ENCODE data around the gene BCAR3.

Gene BCAR3

GRCh38 chr1:93532780-93533378, 148.8 kb downstream of the BCAR3 start:
- no peak for DNase-seq

GRCh38 chr1:93531193-93531592, 150.4 kb downstream of the BCAR3 start:
- DNase-seq, result peak in 1 of 2 experiments; percentile 23

- no peak for DNase-seq
These were observed 153.2 kb downstream of the BCAR3 start for GRCh38 chr1:93528412-93528811.

- no peak for DNase-seq
These were observed 155.2 kb downstream of the BCAR3 start for GRCh38 chr1:93526431-93526830.

GRCh38 chr1:93525431-93525830, 156.2 kb downstream of the BCAR3 start:
- no peak for DNase-seq

GRCh38 chr1:93522721-93523120, 158.9 kb downstream of the BCAR3 start:
- no peak for DNase-seq

- no peak for DNase-seq
These were observed 160.0 kb downstream of the BCAR3 start for GRCh38 chr1:93521618-93522017.

GRCh38 chr1:93519199-93519829, 162.3 kb downstream of the BCAR3 start:
- no peak for DNase-seq

GRCh38 chr1:93518516-93518915, 163.1 kb downstream of the BCAR3 start:
- no peak for DNase-seq

GRCh38 chr1:93516164-93516563, 165.5 kb downstream of the BCAR3 start:
- DNase-seq, result no peak

Data from NCI-H2081 (cell line).